HepG2 (cell line): Measurements from ENCODE around the gene SCRT2. TPM values are rescaled to one million over a fixed set of nuclear protein-coding genes. Genes with fewer than 3 reads are reported as not detected.

ENCODE experiments used
- ARID5B ChIP-seq: IDR thresholded peaks from 2 replicates; pipeline ENCODE4 v1.4.0; 2020; ENCODE audit warnings: mild to moderate bottlenecking, missing genetic modification reagents
- CENPX ChIP-seq: sonication (generic); formaldehyde crosslinking; IDR thresholded peaks from 2 replicates; pipeline ENCODE4 v1.9.0; 2021; ENCODE audit warnings: mild to moderate bottlenecking, missing genetic modification reagents, moderate library complexity
- CREBL2 ChIP-seq: sonication (generic); formaldehyde crosslinking; IDR thresholded peaks from 2 replicates; pipeline ENCODE4 v1.8.1; 2023; ENCODE audit warnings: missing genetic modification reagents, mild to moderate bottlenecking, borderline replicate concordance
- HOXA9 ChIP-seq: sonication (generic); formaldehyde crosslinking; IDR thresholded peaks from 2 replicates; pipeline ENCODE4 v1.8.1; 2022; ENCODE audit warnings: missing genetic modification reagents, mild to moderate bottlenecking, moderate library complexity, borderline replicate concordance
- IRF2 ChIP-seq: IDR thresholded peaks from 2 replicates; pipeline ENCODE4 v1.6.1; 2018; ENCODE audit warnings: missing genetic modification reagents, missing compliant biosample characterization
- MED13 ChIP-seq: sonication (generic); formaldehyde crosslinking; IDR thresholded peaks from 2 replicates; pipeline ENCODE4 v1.5.0; 2020; ENCODE audit warnings: missing genetic modification reagents
- MXD4 ChIP-seq: IDR thresholded peaks from 2 replicates; pipeline ENCODE4 v1.6.1; 2016; ENCODE audit warnings: mild to moderate bottlenecking, missing biosample characterization, missing genetic modification reagents
- MYC ChIP-seq: sonication (generic); formaldehyde crosslinking; IDR thresholded peaks from 2 replicates; pipeline ENCODE4 v1.9.0; 2021; ENCODE audit warnings: missing genetic modification reagents, borderline replicate concordance
- NR0B2 ChIP-seq: sonication (generic); formaldehyde crosslinking; IDR thresholded peaks from 2 replicates; pipeline ENCODE4 v1.4.0; 2020; ENCODE audit warnings: mild to moderate bottlenecking, missing genetic modification reagents
- RBM39 ChIP-seq: fragments of 200-400 bp; formaldehyde crosslinking; IDR thresholded peaks from one replicate; pipeline ENCODE4 v1.6.1; 2018; ENCODE audit warnings: antibody characterized with exemption, mild to moderate bottlenecking, low read depth, low read length; ENCODE audit not compliant: poor library complexity, severe bottlenecking
- WIZ ChIP-seq: sonication (generic); formaldehyde crosslinking; IDR thresholded peaks from 2 replicates; pipeline ENCODE4 v1.5.1; 2020; ENCODE audit warnings: mild to moderate bottlenecking, missing genetic modification reagents
- ZBTB33 ChIP-seq: sonication (generic); formaldehyde crosslinking; IDR thresholded peaks from 2 replicates; pipeline ENCODE4 v1.4.0; 2020; ENCODE audit warnings: missing genetic modification reagents
- ZMYM4 ChIP-seq: sonication (generic); formaldehyde crosslinking; IDR thresholded peaks from 2 replicates; pipeline ENCODE4 v1.8.1; 2023; ENCODE audit warnings: mild to moderate bottlenecking, missing genetic modification reagents
- ZNF224 ChIP-seq: sonication (generic); formaldehyde crosslinking; IDR thresholded peaks from 2 replicates; pipeline ENCODE4 v1.5.0; 2020; ENCODE audit warnings: mild to moderate bottlenecking, missing genetic modification reagents
- ZNF281 ChIP-seq: sonication (generic); formaldehyde crosslinking; IDR thresholded peaks from 2 replicates; pipeline ENCODE4 v1.4.0; 2020; ENCODE audit warnings: missing genetic modification reagents, borderline replicate concordance
- ZNF674 ChIP-seq: sonication (generic); formaldehyde crosslinking; IDR thresholded peaks from 2 replicates; pipeline ENCODE4 v1.5.0; 2020; ENCODE audit warnings: low read depth, mild to moderate bottlenecking, missing genetic modification reagents
- ZNF737 ChIP-seq: sonication (generic); formaldehyde crosslinking; IDR thresholded peaks from 2 replicates; pipeline ENCODE4 v1.5.0; 2020; ENCODE audit warnings: missing genetic modification reagents, mild to moderate bottlenecking, borderline replicate concordance
- polyA plus RNA-seq, 8 experiments: library from polyadenylated mRNA; depleted of rRNA in 3 of 8; stranded (reverse) in 7 of 8; unstranded in 1 of 8; fragments of >200 nt; fragmentation: Illumina TruSeq in 4 of 8; extraction: Trizol in 4 of 8; gene quantifications; 2 replicates each; pipeline versions ENCODE4 v1.2.1 to v1.2.3, GENCODE V29; 2011 to 2016; ENCODE audit warnings: low read depth in 4 of 8, missing spikeins in 1 of 8, mixed read lengths in 1 of 8; ENCODE audit not compliant: insufficient read depth in 1 of 8
- total RNA-seq, 5 experiments: library from RNA; depleted of rRNA; stranded (reverse); fragments of >200 nt; fragmentation: Illumina TruSeq; extraction: Trizol; gene quantifications; 2 replicates each; pipeline ENCODE4 v1.2.3, GENCODE V29; 2016; ENCODE audit warnings: low read depth in 1 of 5

The SCRT2 gene
- total and polyA plus RNA-seq, 2 of the 13 experiments (the other 11 are each of a cell fraction or from before 2014, with no cell fraction given) = not detected

GRCh38 chr20:645318-646106 is 30.1 kb downstream of the SCRT2 start (continued):
- no peak for TF ChIP-seq CREBL2 (CRISPR knock-in tag)
- TF ChIP-seq HOXA9 (CRISPR knock-in tag) = peak; percentile 59; the same call in 1 of the 2 replicates
- TF ChIP-seq MED13 (CRISPR knock-in tag) = no peak
- peak; percentile 77; the same call in 1 of the 2 replicates for TF ChIP-seq MXD4 (CRISPR knock-in tag)
- TF ChIP-seq NR0B2 (CRISPR knock-in tag) = peak; percentile 94
- TF ChIP-seq MYC = peak; percentile 89; the same call in 1 of the 2 replicates
- TF ChIP-seq ZMYM4 (CRISPR knock-in tag) = peak; percentile 91
- TF ChIP-seq ZNF224 (CRISPR knock-in tag) = peak; percentile 69; the same call in 1 of the 2 replicates
- TF ChIP-seq CENPX = no peak
- TF ChIP-seq ZNF674 (CRISPR knock-in tag) = no peak
- peak; percentile 77 for TF ChIP-seq ARID5B (CRISPR knock-in tag)
- peak; percentile 20; the same call in 1 of the 2 replicates for TF ChIP-seq ZNF737 (CRISPR knock-in tag)
- peak; percentile 96 for TF ChIP-seq RBM39
- TF ChIP-seq WIZ (CRISPR knock-in tag) = no peak; the same call in 1 of the 2 replicates
- TF ChIP-seq ZBTB33 (CRISPR knock-in tag) = peak; percentile 44; the same call in 1 of the 2 replicates
- TF ChIP-seq IRF2 (CRISPR knock-in tag) = peak; percentile 85
- no peak; the same call in 1 of the 2 replicates for TF ChIP-seq ZNF281 (CRISPR knock-in tag)
